GM15510 (cell line): Measurements from ENCODE around the gene BRMS1.
A peak's percentile ranks its signal among the peaks of the same experiment; 100 is the strongest.

ENCODE experiments used
- POLR2A ChIP-seq: IDR thresholded peaks from 3 replicates; pipeline ENCODE4 v1.6.1; 2011; ENCODE audit warnings: borderline replicate concordance; ENCODE audit not compliant: insufficient read length; ENCODE audit errors: extremely low read depth

Gene BRMS1

DNA sequence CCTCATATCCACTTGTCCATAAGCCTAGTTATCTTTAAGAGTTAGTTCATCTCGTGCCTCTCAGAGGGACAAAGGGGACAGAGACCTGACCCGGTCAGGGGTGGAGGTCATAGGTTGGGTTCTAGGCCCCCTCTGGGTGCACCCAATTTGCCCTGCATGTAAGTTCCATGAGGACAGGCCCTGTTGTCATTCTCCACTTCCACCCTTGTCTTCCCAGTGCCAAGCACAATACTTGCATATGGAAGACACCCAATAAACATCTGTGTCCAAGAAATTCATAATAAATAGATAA, 54.6 kb downstream of the BRMS1 start:
- TF ChIP-seq POLR2A: no peak

DNA sequence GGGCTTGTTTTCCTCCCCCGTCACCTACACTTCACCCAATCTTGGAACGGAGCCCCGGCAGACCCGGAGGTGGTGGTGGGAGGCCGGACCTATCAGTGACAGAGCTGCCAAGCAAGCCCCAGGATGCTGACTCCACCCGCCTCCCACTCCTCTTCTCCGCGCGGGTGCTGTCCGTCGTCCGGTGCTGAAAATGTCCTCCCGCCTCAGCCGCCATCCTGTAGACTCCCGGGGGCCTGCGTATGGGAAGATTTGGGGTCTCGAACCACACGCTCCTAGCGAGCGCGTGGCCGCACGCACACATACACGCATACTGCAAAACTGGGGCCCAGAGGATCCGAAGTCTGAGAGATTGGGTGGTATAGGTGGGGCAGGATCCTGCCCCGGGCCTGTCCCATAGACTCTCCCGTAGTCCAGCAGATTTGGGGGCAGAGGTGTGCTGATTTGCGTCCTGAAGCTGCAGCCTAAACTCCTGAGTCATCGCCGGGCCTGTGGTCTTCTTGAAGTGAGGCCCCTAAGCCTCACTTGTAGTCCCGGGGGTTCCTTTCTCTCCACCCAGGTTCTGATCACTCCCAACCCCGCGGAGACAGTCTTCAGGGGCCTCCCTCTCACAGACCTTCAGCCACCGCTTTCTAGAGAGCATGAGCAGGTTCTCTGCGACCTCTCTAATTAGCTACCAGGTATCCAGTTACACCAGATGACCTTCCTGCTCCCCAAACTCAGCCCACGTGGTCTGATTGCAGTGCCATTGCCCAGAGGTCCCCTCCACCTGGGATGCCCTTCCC, 55.2 kb downstream of the BRMS1 start:
- no peak for TF ChIP-seq POLR2A

DNA sequence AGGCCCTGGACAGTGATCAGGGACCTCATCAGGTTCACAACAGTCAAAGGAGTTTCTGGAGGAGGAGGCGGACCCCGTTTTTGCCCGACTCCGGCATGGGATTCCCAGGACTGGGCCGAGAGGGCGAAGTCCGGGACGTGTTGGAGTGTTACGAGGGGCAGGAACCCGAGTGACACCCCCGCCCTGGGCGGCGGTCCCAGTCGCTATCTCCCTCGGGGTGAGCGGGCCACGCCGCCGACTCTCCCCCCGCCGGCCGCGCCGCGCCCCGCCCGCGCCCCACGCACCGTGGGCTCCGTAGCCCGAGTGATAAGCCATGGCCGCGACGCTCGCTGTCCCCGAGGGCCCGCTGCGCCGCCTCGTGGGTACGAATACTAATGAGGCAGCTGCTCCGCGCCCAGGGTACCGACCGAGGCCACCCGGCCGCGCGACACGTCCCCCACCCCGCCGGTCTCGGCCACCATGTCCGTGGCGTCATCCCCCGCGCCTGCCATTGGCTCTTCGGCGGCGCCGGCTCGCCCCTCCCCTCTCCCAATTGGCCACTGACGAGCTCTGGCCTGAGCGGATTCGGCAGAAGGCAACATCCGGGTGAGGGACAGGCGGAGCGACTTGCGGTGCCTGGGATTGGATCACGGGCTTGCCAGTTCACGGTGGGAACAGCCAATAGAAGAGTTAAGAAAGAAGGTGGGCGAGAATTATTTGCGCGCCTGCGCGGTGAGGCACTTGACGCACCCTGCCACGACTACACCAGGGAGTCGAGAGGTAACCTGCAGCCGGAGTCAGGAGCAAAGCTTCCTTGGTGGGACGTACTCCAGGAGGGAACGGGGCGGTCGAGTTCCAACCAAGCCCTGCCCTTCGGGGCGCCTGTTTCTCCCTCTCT, 56.0 kb downstream of the BRMS1 start, which contains the start of gene YIF1A:
YIF1A (minus strand) TSS at position 473 of the 877 bp plus-strand sequence; CDS start at position 315, 158 bp downstream.
- peak; percentile 88 for TF ChIP-seq POLR2A

DNA sequence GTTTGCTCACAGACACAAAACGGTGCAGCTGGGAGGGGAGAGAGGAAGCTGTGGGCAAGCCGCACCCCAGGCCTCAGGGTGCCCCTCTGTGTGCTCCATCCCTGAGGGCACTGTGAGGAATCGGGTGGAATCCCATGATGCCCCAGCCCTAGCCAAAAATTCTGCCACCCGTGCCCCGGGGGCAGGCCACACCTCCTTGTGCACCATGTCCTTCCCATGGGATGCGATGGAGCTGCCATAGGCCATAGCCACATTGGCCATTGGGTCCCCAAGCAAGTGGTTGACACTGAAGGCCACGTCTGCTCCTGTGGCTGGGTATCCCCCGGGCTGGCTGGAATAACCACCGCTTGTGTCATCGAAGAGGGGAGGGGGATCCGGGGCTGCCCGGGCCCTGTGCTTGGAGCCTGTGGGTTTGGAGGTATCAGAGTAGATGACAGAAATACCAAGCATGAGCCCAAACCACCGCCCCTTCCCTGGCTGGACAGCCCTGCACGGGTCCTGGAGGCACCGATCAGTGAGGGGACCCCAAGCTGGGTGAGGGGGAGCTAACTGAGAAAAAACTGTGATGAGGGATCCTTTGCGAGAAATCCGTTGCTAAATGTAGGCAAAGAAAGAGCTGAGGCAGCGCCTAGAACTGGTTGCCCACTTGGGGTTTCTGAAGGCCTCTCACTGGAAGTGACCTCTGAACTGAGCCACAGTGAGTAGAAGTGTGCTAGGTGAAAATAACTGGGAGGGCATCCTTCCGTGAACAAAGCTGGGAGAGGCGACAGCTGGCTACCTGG, 56.8 kb downstream of the BRMS1 start:
- TF ChIP-seq POLR2A: no peak
